GM12878 (cell line): ENCODE measurements around the gene PTGES3L. TPM values are rescaled to one million over a fixed set of nuclear protein-coding genes. Genes with fewer than 3 reads are reported as not detected.

Source experiments
- ATAC-seq: fragments of 200-7000 bp; cut with Tn5 transposase; 3 replicates; pipeline ENCODE4 v1.9.1; 2020; ENCODE audit warnings: mild to moderate bottlenecking, moderate library complexity
- BruUV-seq: library from RNA; stranded (reverse); fragments of 400-500 nt; replicated peaks from 2 replicates; lab custom pipeline; 2021; lab: Mats Ljungman, UMichigan
- CTCF ChIA-PET: fragments of 300-600 bp; sonication (Branson Sonifier 250); formaldehyde crosslinking; extraction: SDS; loops from one replicate; lab custom pipeline; 2021; ENCODE audit warnings: inconsistent platforms; lab: Yijun Ruan, JAX
- POLR2A ChIA-PET: fragments of 350-600 bp; formaldehyde crosslinking; extraction: SDS; loops from one replicate; lab custom pipeline; 2021; ENCODE audit warnings: inconsistent platforms; lab: Charles Lee
- RAD21 ChIA-PET: fragments of 300-600 bp; sonication (Branson Sonifier 250); formaldehyde crosslinking; loops from one replicate; lab custom pipeline; 2023; ENCODE audit warnings: antibody characterized with exemption; ENCODE audit not compliant: unreplicated experiment; lab: Charles Lee
- SMC1A ChIA-PET: fragments of 300-600 bp; sonication (Branson Sonifier 250); formaldehyde crosslinking; loops from one replicate; lab custom pipeline; 2023; ENCODE audit not compliant: unreplicated experiment, uncharacterized antibody; lab: Charles Lee
- DNase-seq: peaks from one replicate; pipeline ENCODE4 v3.0.0-alpha.2; 2011; ENCODE audit warnings: low read depth, low spot score
- FAIRE-seq: peaks from 3 replicates; lab custom pipeline; 2011; peaks lifted over from hg19 to GRCh38; lab: Jason Lieb, UNC
- H2AFZ ChIP-seq: 2 replicates; pipeline ENCODE4 v1.6.0; 2011; ENCODE audit warnings: low read depth, low read length, control low read depth; ENCODE audit not compliant: control insufficient read depth
- H3K27ac ChIP-seq: 2 replicates; pipeline ENCODE4 v1.5.1; 2011; ENCODE audit warnings: control low read depth; ENCODE audit not compliant: control insufficient read depth, insufficient read depth
- H3K27me3 ChIP-seq, 2 experiments: replicated peaks in 1 of 2; 2 replicates each; pipeline versions ENCODE4 v1.6.0 to v1.6.1; 2011; ENCODE audit warnings: low read length in 1 of 2; ENCODE audit not compliant: control insufficient read depth in 2 of 2, insufficient read depth in 2 of 2
- H3K36me3 ChIP-seq, 2 experiments: 2 replicates each; pipeline ENCODE4 v1.5.1; 2011; ENCODE audit warnings: low read length in 1 of 2; ENCODE audit not compliant: control insufficient read depth in 2 of 2, insufficient read depth in 2 of 2
- H3K4me1 ChIP-seq: 2 replicates; pipeline ENCODE4 v1.6.1; 2011; ENCODE audit warnings: mild to moderate bottlenecking, low read length, moderate library complexity, mixed read lengths; ENCODE audit not compliant: control insufficient read depth, insufficient read depth
- H3K4me2 ChIP-seq: 2 replicates; pipeline ENCODE4 v1.6.0; 2011; ENCODE audit warnings: control low read depth; ENCODE audit not compliant: control insufficient read depth, insufficient read depth
- H3K4me3 ChIP-seq: fragments of 200-600 bp; sonication (generic); 2 replicates; pipeline ENCODE4 v1.5.1; 2016
- H3K79me2 ChIP-seq: 2 replicates; pipeline ENCODE4 v1.6.0; 2011; ENCODE audit warnings: low read length; ENCODE audit not compliant: control insufficient read depth, insufficient read depth
- H3K9ac ChIP-seq: 2 replicates; pipeline ENCODE4 v1.8.0; 2011; ENCODE audit warnings: low read length, control low read depth, mixed read lengths; ENCODE audit not compliant: control insufficient read depth, insufficient read depth
- H3K9me3 ChIP-seq: replicated peaks from 3 replicates; pipeline ENCODE4 v1.5.1; 2011; ENCODE audit warnings: mild to moderate bottlenecking, low read length; ENCODE audit not compliant: control insufficient read depth, insufficient read depth
- H4K20me1 ChIP-seq: 2 replicates; pipeline ENCODE4 v1.6.0; 2011; ENCODE audit not compliant: control insufficient read depth, insufficient read depth
- ASH2L ChIP-seq: fragments of 300-600, 200-600 bp; sonication (generic); IDR thresholded peaks from 2 replicates; pipeline ENCODE4 v1.6.1; 2017; ENCODE audit warnings: low read depth, mild to moderate bottlenecking, borderline replicate concordance
- BMI1 ChIP-seq: fragments of 450-650 bp; IDR thresholded peaks from 2 replicates; pipeline ENCODE4 v1.6.1; 2016; ENCODE audit warnings: mild to moderate bottlenecking, moderate library complexity, borderline replicate concordance
- POLR2A ChIP-seq: IDR thresholded peaks from 2 replicates; pipeline ENCODE4 v1.6.1; 2011; ENCODE audit warnings: low read depth, mild to moderate bottlenecking, low read length
- POLR2AphosphoS2 ChIP-seq: IDR thresholded peaks from 2 replicates; pipeline ENCODE4 v1.6.1; 2011; ENCODE audit warnings: low read depth, mild to moderate bottlenecking, low read length, improper control_type of control experiment, moderate library complexity
- SIX5 ChIP-seq: IDR thresholded peaks from 2 replicates; pipeline ENCODE4 v1.6.1; 2011; ENCODE audit warnings: mild to moderate bottlenecking, low read depth, low read length, moderate library complexity; ENCODE audit not compliant: severe bottlenecking
- ZNF207 ChIP-seq: fragments of 450-650 bp; IDR thresholded peaks from 2 replicates; pipeline ENCODE4 v1.6.1; 2014; ENCODE audit warnings: antibody characterized with exemption, mild to moderate bottlenecking, borderline replicate concordance
- WGBS: methylation state at CpG from one replicate; pipeline ENCODE4 v1.1.6; 2016; ENCODE audit warnings: low lambda C conversion rate; ENCODE audit not compliant: insufficient replicate concordance, insufficient coverage; ENCODE audit errors: missing lambda C conversion rate; 5-methylcytosine and 5-hydroxymethylcytosine counted together
- in situ Hi-C: fragments of 300-500 bp; cut with MboI; formaldehyde crosslinking; loops from 9 replicates; pipeline ENCODE4 v1.14.3; 2018; ENCODE audit warnings: mixed read lengths
- intact Hi-C: fragments of 100-400 bp; cut with micrococcal nuclease; formaldehyde crosslinking; loops from one replicate; pipeline ENCODE4 v1.14.2; 2022; ENCODE audit not compliant: unreplicated experiment
- polyA plus RNA-seq, 11 experiments: library from polyadenylated mRNA; depleted of rRNA in 4 of 11; unstranded in 6 of 11; stranded (reverse) in 5 of 11; fragments of >200 nt; fragmentation: Nextera tagmentation in 4 of 11; fragmentation: Illumina TruSeq in 1 of 11; extraction: Ambion mirVana in 4 of 11; extraction: Trizol in 1 of 11; gene quantifications; 1 replicate in 1 of 11; 2 replicates in 10 of 11; pipeline versions ENCODE4 v1.2.1 to v1.2.3, GENCODE V29; 2011 to 2016; ENCODE audit warnings: inconsistent platforms in 2 of 11, missing spikeins in 2 of 11, low read depth in 1 of 11
- total RNA-seq, 4 experiments: library from RNA; depleted of rRNA in 3 of 4; stranded (reverse); fragments of >200 nt in 3 of 4; fragmentation: Illumina TruSeq in 1 of 4; extraction: Trizol in 1 of 4; gene quantifications; 2 replicates each; pipeline versions ENCODE4 v1.2.1 to v1.2.3, GENCODE V29; 2013 to 2021
- TF ChIP-seq, protein P1 (sequence below): fragments of 450-650 bp; IDR thresholded peaks from 2 replicates; pipeline ENCODE4 v1.6.1; 2018; ENCODE audit warnings: mild to moderate bottlenecking, low read depth, moderate library complexity; ENCODE audit not compliant: partially characterized antibody
- TF ChIP-seq, protein P2 (sequence below): fragments of 450-650 bp; IDR thresholded peaks from 2 replicates; pipeline ENCODE4 v1.6.1; 2014; ENCODE audit warnings: mild to moderate bottlenecking

PTGES3L gene
- total and polyA plus RNA-seq, 10 of the 15 experiments (the other 5 are each of a cell fraction or from before 2014, with no cell fraction given): 0.11 to 2.3 (median 0.98) TPM

DNA sequence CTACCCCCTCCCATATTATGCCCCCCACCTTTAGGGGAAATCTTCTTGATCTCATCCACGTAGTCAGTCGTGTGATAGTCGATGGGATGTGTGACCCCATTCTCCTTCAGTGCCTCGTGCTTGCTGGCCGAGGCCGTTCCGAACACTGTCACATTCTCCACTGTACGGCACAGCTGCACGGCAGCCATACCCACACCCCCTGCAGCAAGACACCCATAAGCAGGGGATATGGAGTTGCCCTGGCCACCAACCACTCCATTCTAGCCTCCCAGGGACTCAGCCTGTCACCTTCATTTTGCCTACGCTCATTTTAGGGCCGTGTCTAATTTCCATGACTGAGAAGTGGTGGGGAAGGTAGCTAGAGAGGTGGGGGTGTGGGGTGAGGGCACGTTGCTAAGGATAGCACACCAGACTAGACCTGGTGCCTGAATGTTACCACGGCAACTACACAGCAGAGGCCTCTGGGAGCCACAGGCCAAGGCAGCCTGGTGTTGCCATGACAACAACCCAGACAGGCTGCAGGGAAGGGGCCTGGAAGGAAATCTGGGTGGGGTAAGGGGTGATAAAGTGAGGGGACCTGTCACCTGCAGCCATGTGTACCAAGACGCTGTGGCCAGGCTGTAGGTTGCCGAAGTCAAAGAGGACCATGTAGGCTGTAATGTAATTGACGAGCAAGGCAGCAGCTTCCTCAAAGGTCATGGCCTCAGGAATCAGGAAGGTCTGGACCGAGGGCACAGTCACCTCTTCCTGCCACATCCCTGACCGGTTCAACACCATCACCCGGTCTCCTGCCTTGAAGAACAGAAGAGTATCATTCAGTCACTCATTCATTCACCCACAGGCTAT is 38.4 kb upstream of the PTGES3L start:
- intact Hi-C loops (no loop called here), in situ Hi-C loops (no loop called here)
- ATAC-seq: 0 out of 3 replicates have a peak, but pooled peaks have one; percentile 8
- ChIA-PET POLR2A (interaction anchor here (0.5 kb wide), 1 partner anchor 252 kb away, joined by 4 read pairs; no protein-coding TSS in a partner anchor), CTCF (no interaction called here), SMC1A (interaction anchor here (0.6 kb wide), 1 partner anchor 20 kb away, joined by 3 read pairs; the partner anchor contains the start of gene RPL27)
- WGBS: 76% methylated on average over 19 of the region's 19 CpGs
- Histone ChIP-seq H3K9me3 (no peaks in the 10 kb centered on the region), H3K4me1 (0 out of 2 replicates have a peak, but pooled peaks cover 3% of the 10 kb centered on the region), H3K9ac (no peak overlapping the region), H3K4me2 (no peak overlapping the region), H4K20me1 (no peaks in the 10 kb centered on the region), H3K27me3 (no peaks in the 10 kb centered on the region), H3K36me3 (peaks cover 6 to 7% of the 10 kb centered on the region in 2 experiments; a peak in 3 of 4 replicates), H3K27ac (no peak overlapping the region), H2AFZ (no peak overlapping the region), H3K4me3 (no peak overlapping the region), H3K79me2 (no peaks in the 10 kb centered on the region)
- BruUV-seq: no TSS peak
- no peak for DNase-seq
- no peak for FAIRE-seq
- peak; percentile 93 for TF ChIP-seq BMI1
- TF ChIP-seq POLR2A: peak; percentile 72
- TF ChIP-seq ZNF207: no peak
- TF ChIP-seq ASH2L: no peak
- TF ChIP-seq SIX5: no peak
- TF ChIP-seq POLR2AphosphoS2: peak; percentile 47; the same call in 1 of the 2 replicates
- TF ChIP-seq, protein P1, sequence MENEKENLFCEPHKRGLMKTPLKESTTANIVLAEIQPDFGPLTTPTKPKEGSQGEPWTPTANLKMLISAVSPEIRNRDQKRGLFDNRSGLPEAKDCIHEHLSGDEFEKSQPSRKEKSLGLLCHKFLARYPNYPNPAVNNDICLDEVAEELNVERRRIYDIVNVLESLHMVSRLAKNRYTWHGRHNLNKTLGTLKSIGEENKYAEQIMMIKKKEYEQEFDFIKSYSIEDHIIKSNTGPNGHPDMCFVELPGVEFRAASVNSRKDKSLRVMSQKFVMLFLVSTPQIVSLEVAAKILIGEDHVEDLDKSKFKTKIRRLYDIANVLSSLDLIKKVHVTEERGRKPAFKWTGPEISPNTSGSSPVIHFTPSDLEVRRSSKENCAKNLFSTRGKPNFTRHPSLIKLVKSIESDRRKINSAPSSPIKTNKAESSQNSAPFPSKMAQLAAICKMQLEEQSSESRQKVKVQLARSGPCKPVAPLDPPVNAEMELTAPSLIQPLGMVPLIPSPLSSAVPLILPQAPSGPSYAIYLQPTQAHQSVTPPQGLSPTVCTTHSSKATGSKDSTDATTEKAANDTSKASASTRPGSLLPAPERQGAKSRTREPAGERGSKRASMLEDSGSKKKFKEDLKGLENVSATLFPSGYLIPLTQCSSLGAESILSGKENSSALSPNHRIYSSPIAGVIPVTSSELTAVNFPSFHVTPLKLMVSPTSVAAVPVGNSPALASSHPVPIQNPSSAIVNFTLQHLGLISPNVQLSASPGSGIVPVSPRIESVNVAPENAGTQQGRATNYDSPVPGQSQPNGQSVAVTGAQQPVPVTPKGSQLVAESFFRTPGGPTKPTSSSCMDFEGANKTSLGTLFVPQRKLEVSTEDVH: no peak
- TF ChIP-seq, protein P2, sequence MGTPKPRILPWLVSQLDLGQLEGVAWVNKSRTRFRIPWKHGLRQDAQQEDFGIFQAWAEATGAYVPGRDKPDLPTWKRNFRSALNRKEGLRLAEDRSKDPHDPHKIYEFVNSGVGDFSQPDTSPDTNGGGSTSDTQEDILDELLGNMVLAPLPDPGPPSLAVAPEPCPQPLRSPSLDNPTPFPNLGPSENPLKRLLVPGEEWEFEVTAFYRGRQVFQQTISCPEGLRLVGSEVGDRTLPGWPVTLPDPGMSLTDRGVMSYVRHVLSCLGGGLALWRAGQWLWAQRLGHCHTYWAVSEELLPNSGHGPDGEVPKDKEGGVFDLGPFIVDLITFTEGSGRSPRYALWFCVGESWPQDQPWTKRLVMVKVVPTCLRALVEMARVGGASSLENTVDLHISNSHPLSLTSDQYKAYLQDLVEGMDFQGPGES: no peak
- TF ChIP-seq, all 136 proteins: peak for 3
- RAD21 ChIA-PET: no interaction called here
